ENCODE results near the gene ERMP1. TPM values are rescaled to one million over a fixed set of nuclear protein-coding genes. Genes with fewer than 3 reads are reported as not detected.
"Not testable (repeated sequence)": the region's sequence is repeated elsewhere in the genome, so short reads cannot be mapped to it uniquely, and the experiment has no call there.

The ERMP1 gene
- total RNA-seq, 4 donors from 2014 or later: 7.3 to 10.0 (median 9.4) TPM

DNA sequence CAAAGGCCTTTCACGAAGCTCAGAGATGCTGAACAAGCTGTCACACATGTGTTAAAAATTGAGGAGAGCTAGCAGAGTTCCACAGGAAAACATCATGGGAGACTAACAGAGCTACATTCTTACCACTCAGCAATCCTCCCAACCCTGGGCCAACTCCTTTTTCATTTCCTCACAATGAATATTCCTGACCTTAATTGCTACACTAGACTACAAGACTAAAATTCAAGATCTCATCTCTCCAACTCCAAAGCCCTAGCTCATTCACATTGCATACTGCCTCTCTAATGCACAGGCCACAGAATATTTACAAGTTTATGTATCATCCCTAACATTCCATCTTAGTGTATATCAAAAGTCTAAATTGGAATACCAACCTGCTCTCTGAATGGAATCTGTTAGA, 21.2 kb downstream of the ERMP1 start:
- H3K27me3 ChIP-seq: no peaks in the 10 kb centered on the region
- TF ChIP-seq EP300 (IDR thresholded peaks at IDR 0.05) (no peak), POLR2AphosphoS5 (IDR thresholded peaks at IDR 0.05) (no peak), POLR2A (IDR thresholded peaks at IDR 0.05; ENCODE audit: low read depth) (no peak)
- TF ChIP-seq, protein P1, sequence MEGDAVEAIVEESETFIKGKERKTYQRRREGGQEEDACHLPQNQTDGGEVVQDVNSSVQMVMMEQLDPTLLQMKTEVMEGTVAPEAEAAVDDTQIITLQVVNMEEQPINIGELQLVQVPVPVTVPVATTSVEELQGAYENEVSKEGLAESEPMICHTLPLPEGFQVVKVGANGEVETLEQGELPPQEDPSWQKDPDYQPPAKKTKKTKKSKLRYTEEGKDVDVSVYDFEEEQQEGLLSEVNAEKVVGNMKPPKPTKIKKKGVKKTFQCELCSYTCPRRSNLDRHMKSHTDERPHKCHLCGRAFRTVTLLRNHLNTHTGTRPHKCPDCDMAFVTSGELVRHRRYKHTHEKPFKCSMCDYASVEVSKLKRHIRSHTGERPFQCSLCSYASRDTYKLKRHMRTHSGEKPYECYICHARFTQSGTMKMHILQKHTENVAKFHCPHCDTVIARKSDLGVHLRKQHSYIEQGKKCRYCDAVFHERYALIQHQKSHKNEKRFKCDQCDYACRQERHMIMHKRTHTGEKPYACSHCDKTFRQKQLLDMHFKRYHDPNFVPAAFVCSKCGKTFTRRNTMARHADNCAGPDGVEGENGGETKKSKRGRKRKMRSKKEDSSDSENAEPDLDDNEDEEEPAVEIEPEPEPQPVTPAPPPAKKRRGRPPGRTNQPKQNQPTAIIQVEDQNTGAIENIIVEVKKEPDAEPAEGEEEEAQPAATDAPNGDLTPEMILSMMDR (IDR thresholded peaks at IDR 0.05): no peak
- H3K36me3 ChIP-seq: peaks cover 0 to 58% (median 21%) of the 10 kb centered on the region in 4 donors
- no peak overlapping the region for H3K27ac ChIP-seq (replicated peaks in 1 of 4)
- WGBS: 96% methylated on average over 1 of the region's 1 CpG
- intact Hi-C loops (cut with DNase I): no loop called here
- H3K9me3 ChIP-seq: no peaks in the 10 kb centered on the region
- DNase-seq (ENCODE audit: extremely low spot score): no peak
- H3K4me3 ChIP-seq: no peak overlapping the region
- H3K4me1 ChIP-seq: no peaks in the 10 kb centered on the region

DNA sequence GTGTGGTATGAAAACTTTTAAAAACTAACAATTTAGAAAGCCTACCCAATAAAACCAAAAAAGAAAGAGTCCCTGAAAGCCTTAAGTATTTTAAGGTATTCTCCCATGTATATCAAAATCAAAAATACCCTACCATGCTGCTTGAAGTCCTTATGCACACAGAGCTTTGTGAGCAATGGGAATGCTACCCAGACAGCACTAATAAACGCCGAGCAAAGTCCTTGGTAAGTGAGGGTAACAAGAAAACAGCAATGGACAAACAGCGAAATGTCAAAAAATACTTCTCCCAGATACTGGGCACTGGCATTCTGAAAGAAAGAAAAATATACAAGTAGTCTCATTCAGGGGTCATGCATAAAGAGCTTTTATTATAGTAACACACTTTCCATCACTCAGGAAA, 27.4 kb downstream of the ERMP1 start:
- H3K9me3 ChIP-seq: no peaks in the 10 kb centered on the region
- TF ChIP-seq POLR2AphosphoS5 (IDR thresholded peaks at IDR 0.05) (no peak), POLR2A (IDR thresholded peaks at IDR 0.05; ENCODE audit: low read depth) (no peak), EP300 (IDR thresholded peaks at IDR 0.05) (no peak)
- TF ChIP-seq, protein P1 (IDR thresholded peaks at IDR 0.05): no peak
- H3K27me3 ChIP-seq: no peaks in the 10 kb centered on the region
- H3K27ac ChIP-seq (replicated peaks in 1 of 4): no peak overlapping the region
- intact Hi-C loops (cut with DNase I): no loop called here
- no peak overlapping the region for H3K4me3 ChIP-seq
- H3K36me3 ChIP-seq: peaks cover 0 to 42% (median 18%) of the 10 kb centered on the region in 4 donors
- WGBS: 90% methylated on average over 3 of the region's 3 CpGs
- H3K4me1 ChIP-seq: peaks cover 7 to 14% (median 9%) of the 10 kb centered on the region in 4 donors
- no peak for DNase-seq (ENCODE audit: extremely low spot score)

DNA sequence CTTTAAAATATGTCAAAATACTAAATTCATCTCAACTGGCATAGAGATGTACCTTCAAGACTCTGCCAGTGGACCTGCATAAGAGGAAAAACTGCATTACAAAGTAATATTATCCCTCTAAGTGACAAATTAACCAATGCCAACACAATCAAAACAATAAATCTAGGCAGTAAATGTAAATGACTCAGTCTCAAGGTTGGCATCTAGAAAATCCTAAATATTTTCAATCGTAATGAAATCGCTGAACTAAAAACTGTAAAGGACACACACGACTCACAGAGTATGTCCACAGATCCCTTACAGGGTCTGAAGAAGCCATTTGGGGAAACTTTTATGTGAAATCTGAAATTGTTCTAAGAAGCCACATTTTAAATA, 31.2 kb downstream of the ERMP1 start:
- intact Hi-C loops (cut with DNase I): no loop called here
- TF ChIP-seq EP300 (IDR thresholded peaks at IDR 0.05) (no peak), POLR2A (IDR thresholded peaks at IDR 0.05; ENCODE audit: low read depth) (no peak), POLR2AphosphoS5 (IDR thresholded peaks at IDR 0.05) (no peak)
- TF ChIP-seq, protein P1 (IDR thresholded peaks at IDR 0.05): no peak
- no peak overlapping the region for H3K27ac ChIP-seq (replicated peaks in 1 of 4)
- H3K36me3 ChIP-seq: peaks cover 0 to 36% (median 19%) of the 10 kb centered on the region in 4 donors
- no peak for DNase-seq (ENCODE audit: extremely low spot score)
- no peaks in the 10 kb centered on the region for H3K9me3 ChIP-seq
- no peaks in the 10 kb centered on the region for H3K27me3 ChIP-seq
- H3K4me1 ChIP-seq: peaks cover 7 to 26% (median 9%) of the 10 kb centered on the region in 4 donors
- H3K4me3 ChIP-seq: no peak overlapping the region
- 90% methylated on average over 3 of the region's 3 CpGs for WGBS

DNA sequence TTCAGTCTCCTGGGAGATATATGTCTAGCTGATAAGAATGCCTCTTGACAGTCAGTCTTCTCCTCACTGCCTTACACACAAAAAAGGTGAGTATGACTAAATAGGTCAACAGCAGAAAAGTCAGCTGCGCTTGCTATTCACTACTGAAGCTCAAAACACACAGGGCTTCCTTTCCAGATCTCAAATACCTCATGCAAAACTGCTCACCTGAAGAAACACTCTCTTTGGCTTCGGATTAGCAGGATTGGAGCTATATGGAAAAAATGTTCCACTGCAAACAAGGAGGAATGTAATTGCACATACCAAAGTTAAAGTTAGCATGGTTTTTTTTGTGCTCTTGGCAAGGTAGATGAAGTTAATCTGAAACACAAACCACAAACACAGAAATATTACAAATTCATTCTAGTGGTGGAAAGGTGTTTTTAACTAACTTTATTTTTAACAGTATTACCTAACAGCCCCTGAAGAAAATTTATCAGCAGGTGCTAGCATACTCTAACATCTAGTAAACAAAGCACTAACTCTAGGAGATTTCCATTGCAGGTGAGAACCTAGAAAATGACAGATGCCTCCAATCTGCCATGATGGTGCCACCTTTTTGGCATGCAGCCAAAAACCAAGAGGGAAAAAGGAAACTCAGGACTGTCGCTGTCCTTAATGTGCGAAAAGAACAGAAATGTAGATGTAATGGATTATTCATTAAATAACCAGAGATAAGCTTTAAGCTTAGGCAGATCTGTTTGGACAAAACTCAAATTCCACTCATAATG, 31.8 kb downstream of the ERMP1 start:
- H3K27me3 ChIP-seq: no peaks in the 10 kb centered on the region
- no peak for DNase-seq (ENCODE audit: extremely low spot score)
- 82% methylated on average over 4 of the region's 4 CpGs for WGBS
- H3K9me3 ChIP-seq: no peaks in the 10 kb centered on the region
- TF ChIP-seq POLR2AphosphoS5 (IDR thresholded peaks at IDR 0.05) (no peak), POLR2A (IDR thresholded peaks at IDR 0.05; ENCODE audit: low read depth) (no peak), EP300 (IDR thresholded peaks at IDR 0.05) (no peak)
- H3K27ac ChIP-seq (replicated peaks in 1 of 4): no peak overlapping the region
- peaks cover 0 to 42% (median 19%) of the 10 kb centered on the region in 4 donors for H3K36me3 ChIP-seq
- peaks cover 7 to 26% (median 9%) of the 10 kb centered on the region in 4 donors for H3K4me1 ChIP-seq
- intact Hi-C loops (cut with DNase I): no loop called here
- no peak overlapping the region for H3K4me3 ChIP-seq

DNA sequence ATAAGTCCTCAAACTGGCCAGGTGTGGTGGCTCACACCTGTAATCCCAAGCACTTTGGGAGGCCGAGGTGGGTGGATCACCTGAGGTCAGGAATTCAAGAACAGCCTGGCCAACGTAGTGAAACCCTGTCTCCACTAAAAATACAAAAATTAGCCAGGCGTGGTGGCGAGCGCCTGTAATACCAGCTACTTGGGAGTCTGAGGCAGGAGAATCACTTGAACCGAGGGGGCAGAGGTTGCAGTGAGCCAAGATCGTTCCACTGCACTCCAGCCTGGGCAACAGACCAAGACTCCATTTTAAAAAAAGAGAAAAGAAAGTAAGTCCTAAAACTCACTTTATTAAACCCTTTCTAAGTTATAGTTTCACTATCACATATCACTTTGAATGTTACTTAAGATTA, 32.5 kb downstream of the ERMP1 start:
- intact Hi-C loops (cut with DNase I); H3K4me3 ChIP-seq; H3K27me3 ChIP-seq; H3K9me3 ChIP-seq; DNase-seq (ENCODE audit: extremely low spot score): not testable (repeated sequence)
- H3K36me3 ChIP-seq: peaks cover 0 to 39% (median 21%) of the 10 kb centered on the region in 4 donors
- peak overlapping the region in 1 of 4 donors; percentile 4 for H3K27ac ChIP-seq (replicated peaks in 1 of 4)
- 82% methylated on average over 7 of the region's 7 CpGs for WGBS
- peaks cover 7 to 26% (median 9%) of the 10 kb centered on the region in 4 donors for H3K4me1 ChIP-seq

Measured in esophagus muscularis mucosa (tissue), 4 donors.